ENCODE results near the gene VPS41.

- TF ChIP-seq CTCF (IDR thresholded peaks at IDR 0.05; ENCODE audit: low read length) (no peak), EZH2 (optimal IDR thresholded peaks at IDR 0.05; ENCODE audit: low read depth, low read length) (no peak), EZH2phosphoT487 (IDR thresholded peaks at IDR 0.05; ENCODE audit: low read length) (no peak)
Observed at GRCh38 chr7:38880454-38880853, 28.5 kb downstream of the VPS41 start.

Data from MM.1S (cell line).